KMS-11 (cell line): ENCODE measurements around the gene HSPA12A.

ENCODE experiments used
- H2AFZ ChIP-seq: fragments of 200-600 bp; sonication (generic); 2 replicates; pipeline ENCODE4 v1.6.1; 2016; ENCODE audit warnings: antibody characterized with exemption, mixed run types, low read depth
- H3K27ac ChIP-seq: fragments of 200-600 bp; sonication (generic); 2 replicates; pipeline ENCODE4 v1.6.1; 2016; ENCODE audit warnings: mild to moderate bottlenecking, mixed run types
- H3K27me3 ChIP-seq: fragments of 200-600 bp; sonication (generic); 2 replicates; pipeline ENCODE4 v1.6.1; 2017; ENCODE audit warnings: mild to moderate bottlenecking, low read depth, mixed run types, moderate library complexity; ENCODE audit not compliant: insufficient read depth
- H3K36me3 ChIP-seq: fragments of 200-600 bp; sonication (generic); 2 replicates; pipeline ENCODE4 v1.6.1; 2017; ENCODE audit warnings: mild to moderate bottlenecking, mixed run types; ENCODE audit not compliant: insufficient read depth
- H3K4me1 ChIP-seq: fragments of 200-600 bp; sonication (generic); 2 replicates; pipeline ENCODE4 v1.6.1; 2016; ENCODE audit warnings: mild to moderate bottlenecking, low read depth, mixed run types; ENCODE audit not compliant: poor library complexity, severe bottlenecking
- H3K4me2 ChIP-seq: fragments of 200-600 bp; sonication (generic); 2 replicates; pipeline ENCODE4 v1.7.0; 2016; ENCODE audit warnings: mild to moderate bottlenecking, mixed run types
- H3K4me3 ChIP-seq: fragments of 200-600 bp; sonication (generic); IDR thresholded peaks from 2 replicates; pipeline ENCODE4 v1.6.1; 2017; ENCODE audit warnings: low read depth, low read length, mixed read lengths; ENCODE audit not compliant: insufficient read depth
- H3K79me2 ChIP-seq: fragments of 200-600 bp; sonication (generic); 2 replicates; pipeline ENCODE4 v1.6.1; 2016; ENCODE audit warnings: low read depth, mixed run types; ENCODE audit not compliant: insufficient read depth
- H3K9ac ChIP-seq: fragments of 200-600 bp; sonication (generic); 2 replicates; pipeline ENCODE4 v1.6.1; 2016; ENCODE audit warnings: mild to moderate bottlenecking, mixed run types
- H4K20me1 ChIP-seq: fragments of 200-600 bp; sonication (generic); 2 replicates; pipeline ENCODE4 v1.6.1; 2016; ENCODE audit warnings: mild to moderate bottlenecking, mixed run types; ENCODE audit not compliant: insufficient read depth
- TF ChIP-seq, protein P1 (sequence below): fragments of 200-600 bp; sonication (generic); conservative IDR thresholded peaks from 2 replicates; pipeline ENCODE4 v1.6.1; 2017; ENCODE audit warnings: low read depth, mild to moderate bottlenecking, antibody characterized with exemption, low read length, moderate library complexity, mixed read lengths

The HSPA12A gene

DNA sequence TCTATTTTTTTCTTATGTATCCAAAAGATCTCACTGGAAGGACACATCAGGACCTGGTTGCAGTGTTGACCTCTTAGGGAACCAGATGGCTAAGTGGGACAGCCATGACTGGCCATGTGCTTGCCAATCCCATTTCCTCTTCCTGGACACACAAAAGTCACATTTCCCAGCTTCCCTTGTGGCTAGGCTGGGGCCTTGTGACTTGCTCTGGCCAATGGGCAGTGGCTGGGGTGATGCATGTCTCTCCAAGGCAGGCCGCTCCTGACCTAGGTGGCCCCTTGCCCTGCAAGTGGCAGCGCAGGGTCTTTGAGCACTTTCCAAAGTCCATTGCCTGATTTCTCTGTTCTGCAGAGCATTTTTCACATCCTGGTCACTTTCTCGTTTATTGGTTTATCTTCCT, 41.7 kb upstream of the HSPA12A start:
- H3K79me2 ChIP-seq, result no peaks in the 10 kb centered on the region
- H3K36me3 ChIP-seq, result no peaks in the 10 kb centered on the region
- H4K20me1 ChIP-seq, result no peaks in the 10 kb centered on the region
- H3K4me1 ChIP-seq, result no peaks in the 10 kb centered on the region
- H3K27ac ChIP-seq, result no peak overlapping the region
- H3K4me2 ChIP-seq, result no peak overlapping the region
- H3K27me3 ChIP-seq, result no peaks in the 10 kb centered on the region
- TF ChIP-seq, protein P1, sequence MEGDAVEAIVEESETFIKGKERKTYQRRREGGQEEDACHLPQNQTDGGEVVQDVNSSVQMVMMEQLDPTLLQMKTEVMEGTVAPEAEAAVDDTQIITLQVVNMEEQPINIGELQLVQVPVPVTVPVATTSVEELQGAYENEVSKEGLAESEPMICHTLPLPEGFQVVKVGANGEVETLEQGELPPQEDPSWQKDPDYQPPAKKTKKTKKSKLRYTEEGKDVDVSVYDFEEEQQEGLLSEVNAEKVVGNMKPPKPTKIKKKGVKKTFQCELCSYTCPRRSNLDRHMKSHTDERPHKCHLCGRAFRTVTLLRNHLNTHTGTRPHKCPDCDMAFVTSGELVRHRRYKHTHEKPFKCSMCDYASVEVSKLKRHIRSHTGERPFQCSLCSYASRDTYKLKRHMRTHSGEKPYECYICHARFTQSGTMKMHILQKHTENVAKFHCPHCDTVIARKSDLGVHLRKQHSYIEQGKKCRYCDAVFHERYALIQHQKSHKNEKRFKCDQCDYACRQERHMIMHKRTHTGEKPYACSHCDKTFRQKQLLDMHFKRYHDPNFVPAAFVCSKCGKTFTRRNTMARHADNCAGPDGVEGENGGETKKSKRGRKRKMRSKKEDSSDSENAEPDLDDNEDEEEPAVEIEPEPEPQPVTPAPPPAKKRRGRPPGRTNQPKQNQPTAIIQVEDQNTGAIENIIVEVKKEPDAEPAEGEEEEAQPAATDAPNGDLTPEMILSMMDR, result no peak
- no peak overlapping the region for H3K9ac ChIP-seq
- no peak overlapping the region for H2AFZ ChIP-seq
- H3K4me3 ChIP-seq, result no peak overlapping the region

- Histone ChIP-seq H3K4me2 (no peak overlapping the region), H3K4me3 (no peak overlapping the region), H3K79me2 (no peaks in the 10 kb centered on the region), H4K20me1 (no peaks in the 10 kb centered on the region), H3K9ac (no peak overlapping the region), H3K27me3 (no peaks in the 10 kb centered on the region), H3K27ac (no peak overlapping the region), H3K36me3 (no peaks in the 10 kb centered on the region), H2AFZ (no peak overlapping the region), H3K4me1 (no peaks in the 10 kb centered on the region)
- TF ChIP-seq, protein P1, result no peak
Observed at GRCh38 chr10:116783011-116783655, 40.8 kb upstream of the HSPA12A start.

- H3K27ac ChIP-seq, result no peak overlapping the region
- no peak overlapping the region for H3K4me2 ChIP-seq
- H2AFZ ChIP-seq, result no peak overlapping the region
- H3K27me3 ChIP-seq, result no peaks in the 10 kb centered on the region
- H3K36me3 ChIP-seq, result no peaks in the 10 kb centered on the region
- H3K4me3 ChIP-seq, result no peak overlapping the region
- no peaks in the 10 kb centered on the region for H4K20me1 ChIP-seq
- TF ChIP-seq, protein P1, result no peak
- H3K4me1 ChIP-seq, result no peaks in the 10 kb centered on the region
- no peak overlapping the region for H3K9ac ChIP-seq
- H3K79me2 ChIP-seq, result no peaks in the 10 kb centered on the region
Observed at GRCh38 chr10:116781370-116781884, 39.1 kb upstream of the HSPA12A start.

DNA sequence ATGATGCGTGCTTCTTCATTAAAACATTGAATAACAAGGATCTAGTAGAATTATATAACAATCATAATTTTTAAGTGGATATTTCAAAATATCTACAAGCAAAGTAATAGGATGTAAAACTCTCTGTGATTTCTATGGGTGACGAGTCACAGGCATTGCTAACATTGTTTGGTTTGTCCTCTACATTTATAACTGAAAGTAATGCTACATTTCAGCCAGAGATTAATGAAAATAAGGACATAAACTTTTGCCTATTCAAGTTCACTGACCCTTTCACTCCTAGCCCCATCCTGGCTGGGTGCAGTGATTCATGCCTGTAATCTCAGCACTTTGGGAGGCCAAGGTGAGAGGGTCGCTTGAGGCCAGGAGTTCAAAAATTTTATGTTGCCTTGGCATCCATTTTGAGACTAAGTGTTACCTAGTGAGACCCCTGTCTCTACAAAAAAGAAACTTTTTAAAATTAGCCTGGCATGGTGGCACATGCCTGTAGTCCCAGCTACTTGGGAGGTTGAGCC, 38.4 kb upstream of the HSPA12A start:
- TF ChIP-seq, protein P1, result no peak
- Histone ChIP-seq H3K4me1 (no peaks in the 10 kb centered on the region), H3K9ac (no peak overlapping the region), H3K79me2 (no peaks in the 10 kb centered on the region), H3K27ac (no peak overlapping the region), H3K27me3 (no peaks in the 10 kb centered on the region), H3K4me2 (no peak overlapping the region), H2AFZ (no peak overlapping the region), H3K4me3 (no peak overlapping the region), H4K20me1 (no peaks in the 10 kb centered on the region), H3K36me3 (no peaks in the 10 kb centered on the region)
